ENCODE data around the gene SELENOI.

The SELENOI gene

GRCh38 chr2:26414311-26414710 is 68.4 kb downstream of the SELENOI start:
- no peak for DNase-seq

- DNase-seq: no peak
Observed at GRCh38 chr2:26421961-26422360, 76.0 kb downstream of the SELENOI start.

GRCh38 chr2:26422947-26423629 is 77.1 kb downstream of the SELENOI start:
- no peak for DNase-seq

- no peak for DNase-seq
Observed at GRCh38 chr2:26423750-26424149, 77.8 kb downstream of the SELENOI start.

- DNase-seq: no peak
Observed at GRCh38 chr2:26424221-26424620, 78.3 kb downstream of the SELENOI start.

GRCh38 chr2:26428846-26429245 is 82.9 kb downstream of the SELENOI start:
- DNase-seq: no peak

- peak; percentile 80 for DNase-seq
Observed at GRCh38 chr2:26429779-26430578, 84.0 kb downstream of the SELENOI start.

GRCh38 chr2:26430826-26431225 is 84.9 kb downstream of the SELENOI start:
- no peak for DNase-seq

- DNase-seq: no peak
Observed at GRCh38 chr2:26432363-26432762, 86.4 kb downstream of the SELENOI start.

- no peak for DNase-seq
Observed at GRCh38 chr2:26432859-26433258, 86.9 kb downstream of the SELENOI start.

GRCh38 chr2:26435106-26435505 is 89.2 kb downstream of the SELENOI start:
- DNase-seq: no peak

- no peak for DNase-seq
Observed at GRCh38 chr2:26438526-26438925, 92.6 kb downstream of the SELENOI start.

GRCh38 chr2:26438926-26439325 is 93.0 kb downstream of the SELENOI start:
- no peak for DNase-seq

- no peak for DNase-seq
Observed at GRCh38 chr2:26442301-26442700, 96.4 kb downstream of the SELENOI start.

GRCh38 chr2:26442707-26443106 is 96.8 kb downstream of the SELENOI start:
- DNase-seq: no peak

GRCh38 chr2:26444236-26444635 is 98.3 kb downstream of the SELENOI start:
- no peak for DNase-seq

Measured in NCI-H446 treated with DMSO at 0.1 percent for 48 hours (cell line).